ENCODE measurements around the gene CAPN12.

Gene CAPN12

DNA sequence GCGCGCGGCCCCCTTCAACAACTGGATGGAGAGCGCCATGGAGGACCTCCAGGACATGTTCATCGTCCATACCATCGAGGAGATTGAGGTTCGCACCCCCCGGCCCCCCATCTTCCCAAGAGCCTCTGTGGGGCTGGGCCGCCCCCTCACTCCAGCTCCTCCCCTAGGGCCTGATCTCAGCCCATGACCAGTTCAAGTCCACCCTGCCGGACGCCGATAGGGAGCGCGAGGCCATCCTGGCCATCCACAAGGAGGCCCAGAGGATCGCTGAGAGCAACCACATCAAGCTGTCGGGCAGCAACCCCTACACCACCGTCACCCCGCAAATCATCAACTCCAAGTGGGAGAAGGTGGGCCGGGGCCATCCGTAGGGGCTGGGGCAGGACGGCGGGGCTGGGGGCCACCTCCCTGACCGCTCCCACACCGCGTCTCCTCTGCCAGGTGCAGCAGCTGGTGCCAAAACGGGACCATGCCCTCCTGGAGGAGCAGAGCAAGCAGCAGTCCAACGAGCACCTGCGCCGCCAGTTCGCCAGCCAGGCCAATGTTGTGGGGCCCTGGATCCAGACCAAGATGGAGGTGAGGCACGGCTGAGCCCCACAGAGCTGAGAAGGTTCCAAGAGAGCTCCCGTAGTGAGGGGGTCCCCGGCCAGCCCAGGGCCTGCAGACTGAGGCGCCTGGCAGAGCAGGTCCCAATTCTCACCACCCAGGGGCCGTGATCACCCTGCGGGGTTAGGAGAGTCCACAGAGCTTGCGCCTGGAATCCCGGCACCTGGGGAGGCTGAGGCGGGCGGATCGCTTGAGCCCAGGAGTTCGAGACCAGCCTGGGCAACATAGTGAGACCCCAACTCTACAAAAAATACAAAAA lies 20.1 kb downstream of the CAPN12 start:
- no peak for DNase-seq

DNA sequence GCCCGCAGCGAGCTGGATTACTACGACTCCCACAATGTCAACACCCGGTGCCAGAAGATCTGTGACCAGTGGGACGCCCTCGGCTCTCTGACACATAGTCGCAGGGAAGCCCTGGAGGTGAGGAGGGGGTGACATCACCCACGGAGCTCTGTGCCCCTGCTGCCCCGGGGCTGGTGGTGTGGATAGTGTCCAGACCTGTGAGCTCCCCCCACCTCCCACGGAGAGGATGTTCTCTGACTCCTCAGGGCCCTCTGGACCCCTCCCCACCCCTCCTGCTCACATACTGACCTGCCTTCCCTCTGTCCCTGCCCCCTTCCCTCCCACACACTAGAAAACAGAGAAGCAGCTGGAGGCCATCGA lies 20.7 kb downstream of the CAPN12 start:
- DNase-seq, result no peak

DNA sequence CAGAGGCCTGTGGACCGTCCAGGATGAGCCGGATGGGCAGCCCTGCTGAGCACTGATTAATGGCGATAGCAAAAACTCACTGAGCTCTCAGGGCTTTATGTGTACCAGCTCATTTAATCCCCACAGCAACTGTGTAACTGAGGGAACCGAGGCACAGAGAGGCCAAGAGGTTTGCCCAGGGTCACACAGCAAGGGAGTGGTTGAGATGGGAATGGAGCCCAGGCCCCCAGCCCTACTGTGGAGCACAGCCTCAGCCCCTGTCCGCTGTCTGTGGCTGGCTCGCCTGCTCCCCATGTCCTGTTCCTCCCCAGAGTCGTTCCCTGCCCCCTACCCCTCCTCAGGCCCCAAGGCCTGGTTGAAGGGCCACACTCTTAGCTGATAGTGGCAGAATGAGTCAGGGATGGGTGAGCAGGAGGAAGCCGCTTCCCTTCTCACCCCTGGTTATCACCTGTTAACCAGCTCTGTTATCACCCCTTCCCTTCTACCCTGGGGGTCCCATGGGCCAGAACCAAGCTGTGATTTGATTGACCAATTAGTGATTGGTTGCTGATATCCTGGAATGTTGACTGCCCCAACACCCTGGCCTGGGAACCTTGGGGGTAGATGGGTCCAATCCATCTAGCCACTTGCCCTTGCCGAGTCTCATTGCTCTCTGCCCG lies 21.2 kb downstream of the CAPN12 start:
- no peak for DNase-seq

DNA sequence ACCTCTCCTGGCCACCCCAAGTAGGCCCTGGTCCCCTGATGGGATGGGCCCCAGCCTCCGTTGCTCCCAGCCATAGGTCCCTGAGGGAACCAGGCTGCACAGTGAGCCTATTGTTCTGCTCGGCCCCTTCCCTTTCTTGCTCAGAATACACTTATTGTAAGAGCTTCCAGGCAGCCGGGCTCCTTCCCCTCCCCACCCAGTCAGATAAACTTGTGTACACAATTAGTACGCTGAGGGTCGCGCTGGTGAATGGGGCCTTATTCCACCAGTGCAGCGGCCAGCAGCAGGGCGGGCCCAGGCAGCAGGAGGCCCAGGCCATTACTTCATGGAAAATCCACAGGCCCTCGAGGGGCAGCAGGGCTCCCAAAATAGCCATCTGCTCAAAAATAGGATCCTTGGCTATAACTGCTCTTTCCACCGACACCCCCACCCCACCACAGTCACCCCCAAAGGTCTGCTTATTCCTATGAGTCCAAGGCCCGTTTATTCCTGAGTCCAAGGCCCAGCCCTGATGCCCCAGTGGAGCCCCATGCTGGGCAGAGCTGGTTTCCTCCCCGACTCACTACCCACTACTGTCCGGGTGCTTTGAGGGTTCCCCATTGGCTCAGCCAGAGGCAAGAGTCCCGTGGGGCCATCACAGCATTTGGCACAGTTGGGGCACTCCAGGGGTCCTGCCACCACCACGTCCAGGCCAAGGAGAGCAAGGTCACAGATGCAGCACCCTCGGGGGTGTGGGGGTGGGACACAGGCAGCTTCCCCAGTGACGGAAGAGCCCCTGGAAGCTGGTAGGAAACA lies 22.1 kb downstream of the CAPN12 start:
- DNase-seq, result no peak

DNA sequence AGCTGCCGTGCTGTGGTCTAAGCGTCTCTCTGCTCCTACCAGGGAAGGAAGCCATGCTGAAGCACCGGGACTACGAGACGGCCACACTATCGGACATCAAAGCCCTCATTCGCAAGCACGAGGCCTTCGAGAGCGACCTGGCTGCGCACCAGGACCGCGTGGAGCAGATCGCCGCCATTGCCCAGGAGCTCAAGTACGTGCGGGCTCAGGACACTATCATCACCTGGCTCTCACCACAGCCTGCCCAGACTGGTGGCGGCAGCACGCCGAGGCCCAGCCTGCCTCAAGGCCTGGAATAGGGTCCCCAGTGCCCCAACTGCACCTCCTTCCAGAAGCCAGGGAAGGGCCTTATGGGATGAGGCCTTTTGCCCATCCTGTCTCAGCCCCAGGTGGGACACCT lies 22.8 kb downstream of the CAPN12 start:
- no peak for DNase-seq

DNA sequence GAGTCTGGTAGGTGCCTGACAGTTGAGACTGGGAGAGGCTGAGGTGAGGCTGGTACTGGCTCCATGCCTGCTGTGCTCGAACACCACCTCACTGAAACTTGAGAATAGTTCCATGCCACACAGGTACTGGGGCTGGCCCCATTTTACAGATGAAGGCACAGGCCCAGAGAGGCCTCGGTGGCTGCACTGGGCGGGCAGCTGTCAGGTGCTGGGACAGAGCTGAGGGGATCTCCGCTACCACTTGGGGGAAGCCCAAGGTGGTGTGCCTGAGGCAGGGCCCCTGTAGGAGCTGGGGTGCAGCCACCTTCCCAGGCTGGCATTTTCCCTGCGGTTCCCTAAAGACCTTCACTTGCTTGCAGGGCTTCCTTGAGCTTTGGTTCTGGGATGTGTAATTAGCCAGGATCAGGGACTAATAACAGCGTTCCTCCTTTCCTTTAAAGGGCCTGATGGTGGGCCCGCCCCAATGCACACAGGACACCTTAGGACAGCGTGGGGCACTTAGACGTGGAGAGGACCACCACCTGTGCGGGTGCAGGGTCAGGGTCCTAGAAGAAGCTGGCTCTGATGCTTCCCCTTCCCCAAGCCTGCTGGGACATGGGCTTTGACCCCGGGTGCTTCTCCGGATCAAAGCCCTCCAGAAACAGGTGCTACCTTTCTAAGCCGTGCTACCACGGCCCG lies 23.6 kb downstream of the CAPN12 start:
- no peak for DNase-seq

DNA sequence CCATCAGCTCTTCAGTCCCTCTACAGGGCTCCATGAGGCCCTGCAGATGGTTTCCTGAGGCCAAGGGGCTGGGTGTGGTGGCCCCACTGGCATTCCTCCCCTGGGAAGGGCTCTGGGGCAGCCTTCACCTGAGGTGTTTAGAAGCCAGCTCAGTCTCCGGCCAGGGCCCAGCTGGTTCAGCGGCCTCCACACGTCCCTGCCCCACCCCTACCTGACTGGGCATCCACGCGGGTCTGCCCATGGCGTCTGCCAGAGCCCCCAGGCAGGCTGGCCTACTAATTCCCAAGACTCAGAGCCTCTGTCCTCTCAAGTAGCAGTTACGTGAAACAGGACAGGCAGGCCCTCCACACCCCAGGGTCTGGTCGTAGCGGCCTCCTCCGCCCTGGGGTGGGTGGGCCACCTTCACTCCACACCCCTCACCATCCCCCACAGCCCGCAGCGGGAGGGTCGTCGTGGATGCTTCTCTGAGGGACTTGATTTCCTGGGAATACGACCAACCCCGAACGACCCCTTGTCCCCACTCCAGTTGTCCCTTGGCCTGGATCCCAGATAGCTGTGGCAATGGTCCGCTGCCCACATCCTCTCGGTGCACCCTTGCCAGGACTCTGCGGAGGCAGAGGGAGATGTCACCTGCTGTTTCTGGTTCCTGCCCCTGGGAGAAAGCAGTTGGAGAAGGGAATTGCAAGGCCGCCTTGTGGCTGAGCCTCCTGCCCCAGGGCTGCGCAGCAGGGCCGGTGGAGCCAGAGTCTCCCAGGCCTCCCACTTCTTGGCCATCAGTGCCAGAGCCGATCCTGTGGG lies 24.3 kb downstream of the CAPN12 start:
- DNase-seq, result no peak

DNA sequence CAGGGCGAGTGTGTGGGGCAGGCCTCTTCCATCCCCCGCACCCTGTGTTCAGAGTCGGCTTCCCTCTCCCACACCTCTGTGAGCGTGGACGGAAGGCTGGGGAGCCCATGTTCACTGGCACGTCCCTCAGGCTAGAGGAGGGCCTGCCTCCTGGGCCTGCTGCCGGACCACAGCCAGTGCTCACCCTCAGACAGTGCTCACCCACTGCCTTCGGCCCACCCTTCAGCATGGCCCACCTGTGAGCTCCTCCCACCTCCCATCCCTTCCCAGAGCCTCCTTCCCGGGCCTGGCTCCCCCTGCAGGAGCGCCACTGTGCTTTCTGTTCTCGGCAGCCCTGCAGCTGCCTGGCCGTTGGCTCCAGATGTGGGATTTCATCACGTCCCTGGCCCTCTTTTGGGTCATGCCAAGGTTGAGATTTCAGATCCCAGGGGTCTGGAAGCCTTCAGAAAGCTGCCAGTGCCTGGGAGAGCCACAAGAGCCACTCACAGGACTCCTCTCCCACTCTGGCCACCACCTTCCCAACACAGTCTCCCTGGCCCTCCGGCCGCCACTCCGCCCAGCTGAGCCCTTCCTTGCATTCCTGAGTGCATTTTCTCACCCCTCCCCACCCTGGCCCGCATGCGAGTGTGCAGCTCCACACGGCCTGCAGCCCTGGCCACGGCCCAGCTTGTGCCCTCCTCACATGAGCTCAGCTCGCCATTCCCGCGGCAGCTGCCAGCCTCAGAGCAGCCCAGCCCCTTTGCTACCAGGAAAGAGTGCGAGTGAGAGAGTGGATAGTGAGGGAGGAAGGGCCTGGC lies 25.3 kb downstream of the CAPN12 start:
- DNase-seq, result no peak

DNA sequence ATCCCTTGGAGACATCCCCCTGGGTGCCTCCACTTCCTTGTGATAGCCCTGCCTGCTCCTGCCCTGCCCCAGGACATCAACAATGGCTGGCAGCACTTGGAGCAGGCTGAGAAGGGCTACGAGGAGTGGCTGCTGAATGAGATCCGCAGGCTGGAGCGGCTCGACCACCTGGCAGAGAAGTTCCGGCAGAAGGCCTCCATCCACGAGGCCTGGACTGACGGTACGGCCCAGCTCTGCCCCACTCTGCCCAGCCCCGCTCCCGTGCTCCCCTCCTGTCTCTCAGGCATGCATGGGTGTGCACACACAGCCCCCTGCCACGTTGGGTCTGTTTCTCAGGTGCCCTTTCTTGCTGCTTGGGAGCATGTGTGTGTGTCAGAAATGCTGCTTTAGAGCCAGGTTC lies 26.4 kb downstream of the CAPN12 start:
- DNase-seq, result no peak

DNA sequence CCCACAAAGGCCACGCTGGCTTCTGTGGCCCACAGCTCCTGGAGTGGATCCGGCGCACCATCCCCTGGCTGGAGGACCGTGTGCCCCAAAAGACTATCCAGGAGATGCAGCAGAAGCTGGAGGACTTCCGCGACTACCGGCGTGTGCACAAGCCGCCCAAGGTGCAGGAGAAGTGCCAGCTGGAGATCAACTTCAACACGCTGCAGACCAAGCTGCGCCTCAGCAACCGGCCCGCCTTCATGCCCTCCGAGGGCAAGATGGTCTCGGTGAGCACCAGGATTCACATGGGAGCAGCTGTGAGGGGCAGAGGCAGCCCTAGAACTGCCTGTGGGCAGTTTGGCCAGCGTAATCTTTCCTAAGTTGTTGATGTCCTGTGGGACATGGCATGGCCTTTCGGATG lies 27.2 kb downstream of the CAPN12 start:
- DNase-seq, result no peak

DNA sequence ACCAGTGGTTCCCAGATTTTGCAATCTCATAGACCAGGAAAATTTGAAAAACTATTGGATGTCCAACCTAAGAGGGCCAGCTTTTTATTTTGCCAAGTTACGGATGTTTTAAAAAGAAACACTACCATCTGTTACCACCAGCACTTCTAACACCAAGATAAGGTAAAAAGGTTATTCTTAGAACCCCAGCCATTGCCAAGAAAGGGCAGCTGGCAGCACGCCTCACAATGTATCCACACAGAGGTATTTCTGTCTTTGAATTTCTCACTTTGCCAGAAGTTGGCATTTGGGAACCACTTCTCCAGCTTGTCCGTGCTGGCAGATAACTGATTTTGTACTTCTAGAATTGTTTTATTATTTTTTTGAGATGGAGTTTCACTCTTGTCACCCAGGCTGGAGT lies 28.7 kb downstream of the CAPN12 start:
- no peak for DNase-seq

DNA sequence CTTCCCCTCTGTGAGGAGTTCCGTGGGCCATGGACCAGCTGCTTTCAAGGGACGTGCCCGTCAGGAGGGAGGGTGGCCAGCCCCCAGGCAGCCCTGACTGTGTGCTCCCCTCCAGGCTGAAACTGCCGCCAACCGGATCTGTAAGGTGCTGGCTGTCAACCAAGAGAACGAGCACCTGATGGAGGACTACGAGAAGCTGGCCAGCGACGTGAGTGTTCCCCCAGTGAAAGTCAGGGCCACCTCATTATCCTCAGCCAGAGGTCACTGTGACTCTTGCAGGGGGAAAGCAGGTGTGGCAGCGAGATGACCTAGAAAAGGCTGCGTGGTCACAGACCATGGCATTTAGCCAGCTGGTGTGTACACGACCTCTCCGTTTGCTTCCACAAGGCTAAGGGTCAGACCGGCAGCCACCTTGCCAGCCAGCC lies 29.9 kb downstream of the CAPN12 start:
- DNase-seq, result no peak

DNA sequence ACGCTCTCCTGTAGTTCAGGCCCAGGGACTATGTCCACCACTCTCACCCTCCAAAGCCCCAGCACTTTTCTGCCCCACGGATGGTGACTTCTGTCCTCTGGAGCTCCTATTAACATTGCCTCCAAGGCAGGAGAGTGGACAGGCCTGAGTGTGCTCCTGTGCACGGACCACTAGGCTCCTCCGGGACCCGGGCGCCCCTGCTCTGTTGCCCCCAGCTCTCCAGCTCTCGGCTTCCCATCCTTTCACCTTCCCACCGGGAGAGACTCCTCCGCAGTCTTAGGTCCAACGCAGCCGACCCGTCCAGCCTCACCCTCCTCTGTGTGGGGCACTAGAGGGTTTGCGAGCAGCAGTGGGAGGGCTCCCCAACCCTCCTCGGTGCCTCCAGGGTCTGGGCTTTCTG lies 30.4 kb downstream of the CAPN12 start:
- no peak for DNase-seq

DNA sequence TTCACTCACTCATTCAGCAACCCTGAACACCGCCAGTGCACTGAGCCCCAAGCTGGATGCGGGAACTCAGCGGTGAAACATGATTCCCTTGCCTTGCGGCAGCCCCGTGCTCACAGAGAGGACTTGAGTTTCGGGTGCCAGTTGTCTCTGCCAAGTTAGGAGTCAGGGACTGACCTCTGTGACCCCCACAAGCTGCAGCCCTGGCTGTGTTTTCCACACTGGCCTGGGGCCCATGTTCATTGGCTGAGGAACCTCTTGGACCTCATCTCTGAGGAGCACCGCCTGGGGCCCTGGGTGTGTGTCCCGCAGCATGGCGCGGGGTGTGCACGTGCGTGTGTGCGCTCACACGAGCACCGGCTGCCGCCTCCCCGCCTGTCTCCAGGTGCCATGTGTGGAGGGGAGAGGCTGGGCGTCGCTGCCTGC lies 31.0 kb downstream of the CAPN12 start:
- DNase-seq, result no peak

DNA sequence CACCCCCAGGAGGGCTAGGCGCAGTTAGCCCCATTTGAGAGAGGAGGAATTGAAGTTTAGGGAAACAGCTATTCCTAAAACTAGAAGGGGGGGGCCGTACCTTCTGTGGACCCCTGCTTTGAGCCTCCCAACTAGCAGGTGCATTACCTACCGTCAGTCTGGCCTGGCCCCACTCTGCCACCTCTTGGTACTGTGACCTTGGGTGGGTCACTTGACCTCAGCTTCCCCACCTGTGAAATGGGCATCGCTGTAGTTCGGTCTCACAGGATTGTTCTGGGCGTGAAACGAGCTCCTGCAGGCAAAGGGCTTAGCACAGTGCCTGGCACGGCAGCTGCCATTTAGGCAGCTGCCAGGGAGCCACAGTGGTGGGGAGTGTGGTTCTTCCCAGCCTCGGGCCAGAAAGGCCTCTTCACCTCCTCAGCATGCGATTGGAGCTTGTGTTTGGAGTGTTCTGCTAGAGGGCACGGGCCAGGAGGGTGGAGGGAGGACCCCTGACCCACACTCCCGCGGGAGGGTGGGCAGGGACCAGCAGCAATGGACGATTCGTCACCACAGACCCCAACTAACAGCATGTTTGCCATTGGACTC lies 32.0 kb downstream of the CAPN12 start:
- no peak for DNase-seq

DNA sequence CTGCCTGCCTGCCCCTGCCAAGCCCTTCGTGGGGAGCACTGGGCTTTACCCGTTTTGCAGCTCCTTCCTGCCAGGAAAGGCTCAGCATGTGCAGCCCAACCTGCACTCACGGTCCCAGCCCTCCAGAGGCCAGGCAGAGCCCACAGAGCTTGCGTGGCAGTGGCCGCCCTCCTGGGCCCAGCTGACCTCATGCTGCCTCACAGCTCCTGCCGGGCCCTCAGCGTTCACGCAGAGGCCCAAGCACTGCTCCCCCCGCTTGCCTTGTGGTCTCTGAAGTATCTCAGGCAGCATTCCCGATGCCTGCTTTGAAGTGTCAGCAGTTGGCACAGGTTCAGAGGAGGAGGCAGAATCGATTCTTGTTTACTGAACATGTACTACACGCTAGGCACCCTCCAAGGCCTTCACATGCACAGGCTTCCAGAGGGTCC lies 32.5 kb downstream of the CAPN12 start:
- no peak for DNase-seq

DNA sequence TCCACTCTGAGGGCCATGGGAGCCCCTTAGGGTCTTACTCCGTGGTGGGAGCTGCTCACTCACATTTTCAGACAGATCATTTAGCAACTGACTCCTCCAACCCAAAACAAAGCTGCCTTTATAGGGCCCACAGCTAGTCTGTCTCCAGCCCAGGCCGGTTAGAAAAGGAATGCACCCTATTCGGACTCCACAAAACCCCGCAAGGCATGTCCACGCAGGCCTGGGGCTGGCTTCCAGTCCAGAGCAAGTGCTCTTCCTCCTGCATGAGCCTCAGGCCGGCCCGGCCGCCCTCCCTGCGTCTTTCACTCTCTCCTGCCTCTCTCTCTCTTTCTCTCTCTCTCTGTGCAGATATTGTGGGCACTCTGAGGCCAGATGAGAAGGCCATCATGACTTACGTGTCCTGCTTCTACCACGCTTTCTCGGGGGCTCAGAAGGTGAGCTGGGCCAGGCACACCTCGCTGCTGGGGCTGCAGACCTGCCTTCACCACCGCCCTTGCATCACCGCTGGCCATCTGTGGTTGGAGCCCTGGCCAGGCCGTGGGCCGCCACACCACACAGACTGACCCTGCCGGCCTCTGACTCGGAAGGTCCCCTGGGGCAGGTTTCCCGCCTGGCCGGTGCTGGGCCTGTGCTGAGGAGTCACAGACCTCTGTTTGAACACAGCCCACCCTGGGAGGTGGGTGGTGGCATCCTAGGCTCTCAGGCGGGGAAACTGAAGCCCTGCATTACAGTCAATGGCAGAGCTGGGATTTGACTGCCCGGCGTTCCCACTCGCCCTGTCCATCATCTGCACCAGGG lies 33.1 kb downstream of the CAPN12 start:
- no peak for DNase-seq

DNA sequence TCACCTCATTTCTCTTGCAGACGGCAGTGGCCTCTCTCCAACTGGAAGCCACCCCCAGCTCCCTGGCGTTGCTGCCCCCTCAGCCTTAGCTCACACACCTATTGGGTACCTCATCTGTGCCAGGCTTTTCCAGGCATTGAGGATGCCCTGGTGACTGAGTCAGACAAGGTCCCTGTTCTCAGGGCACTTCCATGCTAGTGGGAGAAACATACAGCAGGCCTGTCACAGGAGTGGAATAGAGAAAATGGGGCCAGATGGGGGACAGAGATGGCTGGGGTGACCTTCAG lies 33.9 kb downstream of the CAPN12 start:
- DNase-seq, result no peak

DNA sequence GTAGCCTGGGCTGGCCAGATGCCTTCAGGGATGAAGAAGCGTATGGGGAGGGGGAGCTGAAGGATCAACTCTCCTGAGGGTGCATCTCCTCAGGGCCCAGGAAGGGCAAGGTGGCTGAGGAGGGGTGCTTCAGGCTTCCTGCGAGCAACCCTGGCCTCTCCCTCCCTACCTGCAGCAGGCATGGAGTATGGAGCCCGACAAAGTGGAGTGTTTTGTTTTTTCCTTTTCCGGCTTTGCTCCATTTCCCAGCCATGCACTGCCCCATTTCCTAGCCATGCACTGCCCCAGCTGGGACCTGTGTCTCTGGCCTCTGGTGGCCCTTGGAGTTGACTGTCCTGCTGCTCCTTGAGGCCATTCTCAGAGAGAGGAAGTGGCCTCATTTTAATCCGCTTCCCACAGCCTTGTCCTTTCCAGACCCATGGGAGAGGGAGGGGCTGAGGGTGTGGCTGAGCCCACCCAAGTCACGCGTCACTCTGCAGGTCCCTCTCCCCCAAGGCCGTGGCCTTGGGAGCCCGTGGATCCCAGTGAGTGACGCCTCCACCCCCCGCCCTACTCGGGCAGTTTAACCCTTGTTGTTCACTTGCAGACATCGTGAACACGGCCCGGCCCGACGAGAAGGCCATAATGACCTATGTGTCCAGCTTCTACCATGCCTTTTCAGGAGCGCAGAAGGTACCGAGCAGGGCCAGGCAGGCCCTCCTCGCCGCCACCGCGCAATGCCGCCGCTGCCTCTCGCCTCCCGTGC lies 34.4 kb downstream of the CAPN12 start:
- DNase-seq, result no peak

DNA sequence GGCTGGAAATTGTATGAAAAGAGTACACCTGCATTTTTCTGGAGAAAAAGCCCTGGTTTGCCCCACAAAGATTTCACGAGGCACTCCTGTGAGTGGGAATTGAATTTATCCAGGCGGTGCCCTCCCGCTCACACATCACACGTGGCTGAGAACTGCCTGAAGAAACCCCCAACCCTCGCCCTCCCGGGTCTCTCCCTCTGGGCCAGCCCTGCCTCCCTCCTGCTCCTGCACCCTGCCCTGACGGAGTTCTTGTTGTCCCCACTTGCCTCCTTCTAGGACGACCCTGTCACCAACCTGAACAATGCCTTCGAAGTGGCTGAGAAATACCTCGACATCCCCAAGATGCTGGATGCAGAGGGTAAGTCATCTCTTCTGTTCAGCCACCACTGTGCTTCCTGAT lies 35.2 kb downstream of the CAPN12 start:
- no peak for DNase-seq

Data from activated T-cell treated with anti-CD3 and anti-CD28 coated beads, Interleukin-2, amount 50 U/mL, for 48 hours (primary cell).